Hematopoietic multipotent progenitor cell (in vitro differentiated cells): ENCODE measurements around the gene INTS11. TPM values are rescaled to one million over a fixed set of nuclear protein-coding genes. Genes with fewer than 3 reads are reported as not detected.
A peak's percentile ranks its signal among the peaks of the same experiment; 100 is the strongest.

ENCODE experiments used
- DNase-seq, 3 donors: peaks; one replicate each; pipeline ENCODE4 v3.0.0-alpha.2; 2011 to 2015; ENCODE audit warnings: low read depth in 2 of 3, low spot score in 2 of 3
- total RNA-seq: library from RNA; depleted of rRNA; stranded (reverse); fragments of >200 nt; gene quantifications from one replicate; pipeline ENCODE4 v1.2.3, GENCODE V29; 2012

INTS11 gene
- total RNA-seq, 1 donor, result 150 TPM

DNA sequence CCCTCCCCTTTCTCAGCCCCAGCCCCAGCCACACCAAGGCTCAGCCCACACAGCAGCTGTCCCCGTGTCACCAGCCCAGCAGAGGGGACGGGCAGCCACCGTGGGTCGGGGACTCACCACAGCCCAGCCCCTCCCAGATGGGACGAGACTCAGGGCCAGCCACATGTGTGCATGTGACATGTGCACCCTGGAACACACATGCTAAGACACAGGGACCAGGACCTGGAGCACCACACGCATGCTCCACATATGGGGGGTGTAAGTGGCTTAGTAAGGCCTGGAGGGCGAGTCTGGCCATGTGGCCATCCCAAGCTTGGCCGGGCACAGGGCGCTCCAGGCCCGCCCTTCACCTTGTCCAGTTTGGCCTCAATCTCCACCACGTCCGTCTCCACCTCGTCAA lies 20.7 kb downstream of the INTS11 start:
- no peak for DNase-seq

DNA sequence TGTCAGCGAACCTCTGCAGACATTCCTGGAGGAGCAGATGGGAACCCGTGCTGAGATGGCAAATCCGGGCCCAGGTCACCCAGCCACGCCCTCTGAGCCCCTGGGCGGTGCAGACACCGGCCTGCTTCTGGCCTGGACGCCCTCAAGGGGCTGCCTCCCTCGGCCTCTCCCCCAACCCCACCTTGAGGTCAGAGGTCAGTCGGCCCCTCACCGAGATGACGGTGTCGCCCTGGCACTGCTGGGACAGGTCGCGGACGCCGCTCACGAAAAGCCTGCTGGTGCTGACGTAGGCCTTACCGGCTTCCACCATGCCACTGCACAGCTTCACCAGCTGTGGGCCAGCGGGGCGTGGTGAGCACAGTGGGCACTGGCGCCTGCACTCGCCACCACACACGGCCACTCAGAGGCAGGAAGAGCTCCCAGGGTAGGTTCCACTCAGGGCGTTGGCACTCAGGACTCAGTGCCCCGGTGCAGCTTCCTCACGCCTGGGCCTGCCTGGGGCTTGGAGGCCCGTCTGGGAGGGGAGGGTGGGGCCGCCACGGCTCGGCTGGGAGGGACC lies 21.4 kb downstream of the INTS11 start:
- no peak for DNase-seq

DNA sequence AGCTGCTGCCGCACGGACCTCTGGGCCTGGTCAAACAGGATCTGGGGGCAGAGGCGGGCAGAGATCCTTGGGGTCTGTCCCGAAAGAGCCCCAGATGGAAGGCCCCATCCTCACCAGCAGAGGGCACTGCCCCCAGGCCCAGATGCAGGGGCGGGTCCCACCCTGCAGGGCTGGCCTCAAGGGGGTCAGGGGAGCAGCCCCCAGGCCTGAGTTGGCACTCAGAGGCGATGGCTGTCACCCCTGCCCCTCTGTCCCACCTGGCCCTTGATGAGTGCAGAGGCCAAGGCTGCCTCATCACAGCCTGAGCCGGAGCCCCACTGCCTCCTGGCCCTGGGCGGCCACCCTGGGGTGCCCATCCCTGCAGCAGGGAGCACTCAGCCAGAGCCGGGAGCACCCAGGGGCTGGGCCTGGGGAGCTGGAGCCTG lies 22.4 kb downstream of the INTS11 start:
- DNase-seq, result peak in 1 of 3 donors; percentile 42

DNA sequence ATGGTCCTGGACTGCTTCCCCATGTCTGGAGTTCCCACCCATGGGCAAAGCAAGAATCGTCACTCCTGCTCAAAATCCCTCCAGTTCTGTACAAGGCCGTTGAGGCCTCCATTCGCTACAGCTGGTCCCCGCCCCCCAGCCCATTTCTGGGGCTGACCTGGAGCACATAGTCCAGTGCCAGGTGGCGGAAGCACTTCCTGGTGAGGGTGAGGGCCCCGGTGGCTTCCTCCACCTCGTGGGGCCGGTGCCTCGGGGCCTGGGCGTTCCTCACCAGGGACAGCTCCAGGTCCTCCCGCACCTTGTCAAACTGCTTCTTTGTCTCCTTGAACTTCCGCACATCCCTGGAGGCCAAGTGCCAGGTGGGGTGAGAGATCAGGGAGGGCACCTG lies 24.1 kb downstream of the INTS11 start:
- no peak for DNase-seq

DNA sequence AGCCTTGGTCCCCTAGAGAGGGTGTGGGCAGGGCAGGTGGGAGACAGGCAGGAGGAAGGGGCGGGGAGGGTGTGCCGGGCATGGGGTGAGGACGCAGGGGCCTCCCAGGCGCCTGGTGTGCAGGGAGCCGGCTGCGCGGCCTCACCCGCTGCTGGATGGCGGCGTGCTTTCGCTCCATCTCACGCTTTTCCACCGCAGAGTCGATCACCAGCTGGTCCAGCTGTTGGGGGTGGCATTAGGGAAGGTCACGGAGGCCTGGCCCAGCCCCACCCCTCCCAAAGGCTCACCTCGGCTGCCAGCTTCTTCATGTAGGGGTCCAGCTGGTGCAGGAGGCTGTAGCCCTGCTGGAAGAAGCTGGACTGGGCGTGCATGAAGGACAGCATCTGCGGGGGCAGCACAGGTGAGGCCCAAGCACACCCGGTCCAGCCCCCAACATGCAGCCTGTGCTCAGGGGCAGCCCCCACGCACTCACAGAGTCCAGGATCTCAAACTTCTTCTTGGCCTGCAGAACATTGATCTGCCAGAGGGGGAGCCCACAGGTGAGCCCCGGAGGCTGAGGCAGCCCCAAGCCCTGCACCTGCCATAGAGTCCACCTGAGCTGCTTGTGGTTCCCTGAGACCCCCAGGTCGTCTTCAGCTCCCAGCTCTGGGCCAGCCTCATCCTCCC lies 24.6 kb downstream of the INTS11 start:
- DNase-seq, result no peak

DNA sequence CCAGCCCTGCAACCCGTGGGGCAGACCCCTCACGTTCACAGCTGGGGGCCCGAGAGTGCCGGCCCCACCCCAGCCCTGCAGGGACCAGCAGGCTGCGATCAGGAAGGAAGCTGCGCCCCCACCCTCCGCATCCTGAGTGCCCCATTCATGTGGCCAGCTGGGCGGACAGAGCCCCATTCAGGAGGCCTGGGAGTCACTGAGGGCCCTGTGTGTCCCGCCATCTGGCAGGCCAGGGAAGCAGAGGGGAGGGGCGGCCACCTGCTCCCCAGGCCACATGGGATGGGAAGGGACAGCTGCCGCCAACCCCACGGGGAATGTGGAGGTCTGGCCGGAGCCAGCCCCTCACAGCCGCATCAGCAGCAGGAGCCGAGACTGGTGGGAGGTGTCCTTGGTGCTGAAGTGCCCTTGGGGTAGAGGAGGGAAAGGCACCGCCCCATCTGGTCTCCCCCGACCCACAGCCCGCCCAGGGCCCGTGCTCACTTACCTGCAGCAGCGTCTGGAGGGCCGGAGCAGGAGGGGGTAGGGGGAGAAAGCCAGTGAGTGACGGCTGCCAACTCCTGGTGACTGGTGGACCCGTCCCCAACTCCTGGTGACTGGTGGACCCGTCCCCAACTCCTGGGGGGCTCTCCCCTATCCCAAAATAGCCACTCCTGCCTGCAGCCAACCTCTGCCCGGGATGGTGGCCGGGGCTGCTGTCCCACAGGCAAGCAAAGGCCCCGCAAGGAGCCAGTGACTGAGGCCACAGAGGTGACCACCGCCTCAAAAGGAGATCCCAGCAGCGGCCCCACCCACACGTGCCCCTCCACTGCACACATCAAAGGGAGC lies 25.4 kb downstream of the INTS11 start:
- DNase-seq, result no peak

DNA sequence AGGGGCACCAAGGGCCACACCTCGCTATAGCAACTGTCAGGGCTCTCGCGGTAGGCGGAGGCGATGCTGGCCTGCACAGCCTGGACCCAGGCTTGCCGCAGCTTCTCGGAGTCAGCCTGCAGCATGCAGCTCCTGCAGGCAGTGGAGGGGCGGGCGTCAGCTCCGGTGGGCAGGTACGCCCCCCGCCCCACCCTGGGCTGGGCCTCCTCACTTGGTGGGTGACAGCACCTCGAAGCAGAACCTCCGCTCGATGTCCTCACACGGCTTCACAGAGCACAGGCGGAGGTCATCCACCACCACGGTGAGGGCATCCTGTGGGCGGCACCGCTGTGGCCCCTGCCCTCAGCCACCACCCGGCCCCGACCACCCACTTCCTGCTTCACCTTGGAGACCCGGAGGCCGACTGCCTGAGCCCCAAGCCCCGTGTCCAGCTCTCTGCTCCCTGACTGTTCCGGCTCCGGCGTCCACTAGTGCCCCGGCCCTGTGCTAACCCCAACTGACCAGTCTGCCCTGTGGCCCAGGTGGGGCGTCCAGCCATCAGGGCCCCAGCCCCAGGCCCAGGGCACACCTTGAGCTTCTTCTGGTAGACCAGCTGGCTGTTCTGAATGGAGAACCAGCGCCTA lies 26.5 kb downstream of the INTS11 start:
- DNase-seq, result no peak

DNA sequence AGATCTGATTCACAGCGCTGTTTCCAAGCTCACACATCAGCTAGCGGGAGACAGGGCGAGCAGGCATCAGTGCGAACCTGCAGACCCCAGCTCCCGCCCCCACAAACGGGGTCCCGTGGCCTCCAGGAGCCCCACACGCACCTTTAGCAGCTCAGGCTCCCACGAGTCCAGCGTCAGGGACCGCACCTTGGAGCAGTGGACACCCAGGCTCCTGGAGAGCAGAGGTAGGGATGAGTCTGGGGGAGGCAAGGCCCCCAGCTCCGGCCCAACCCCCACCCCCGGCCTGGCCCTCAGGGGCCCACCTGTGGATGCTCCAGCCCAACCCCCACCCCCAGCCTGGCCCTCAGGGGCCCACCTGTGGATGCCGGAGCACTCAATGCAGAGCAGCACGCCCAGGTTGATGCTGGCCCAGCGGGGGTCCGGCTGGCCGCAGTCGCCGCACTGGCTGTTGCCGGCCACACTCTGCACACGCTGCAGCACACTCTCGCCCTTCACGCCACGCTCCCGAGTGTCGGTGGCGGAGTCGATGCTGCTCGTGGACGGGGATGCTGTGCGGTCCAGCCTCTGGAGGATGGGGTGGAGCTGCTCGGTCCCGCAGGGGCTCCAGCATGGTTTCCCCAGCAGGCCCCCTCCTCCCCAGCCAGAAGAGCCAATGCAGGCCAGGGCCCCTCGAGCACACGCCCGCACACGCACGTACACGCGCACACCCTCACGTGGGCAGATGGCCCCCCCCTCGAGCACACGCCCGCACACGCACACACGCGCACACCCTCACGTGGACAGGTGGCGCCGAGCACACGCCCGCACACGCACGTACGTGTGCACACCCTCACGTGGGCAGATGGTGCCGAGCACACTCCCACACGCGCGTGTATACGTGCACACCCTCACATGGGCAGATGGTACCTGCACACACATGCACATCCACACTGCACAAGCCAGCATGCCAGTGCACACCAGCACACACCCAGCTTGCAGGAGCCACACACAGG lies 28.1 kb downstream of the INTS11 start:
- no peak for DNase-seq

DNA sequence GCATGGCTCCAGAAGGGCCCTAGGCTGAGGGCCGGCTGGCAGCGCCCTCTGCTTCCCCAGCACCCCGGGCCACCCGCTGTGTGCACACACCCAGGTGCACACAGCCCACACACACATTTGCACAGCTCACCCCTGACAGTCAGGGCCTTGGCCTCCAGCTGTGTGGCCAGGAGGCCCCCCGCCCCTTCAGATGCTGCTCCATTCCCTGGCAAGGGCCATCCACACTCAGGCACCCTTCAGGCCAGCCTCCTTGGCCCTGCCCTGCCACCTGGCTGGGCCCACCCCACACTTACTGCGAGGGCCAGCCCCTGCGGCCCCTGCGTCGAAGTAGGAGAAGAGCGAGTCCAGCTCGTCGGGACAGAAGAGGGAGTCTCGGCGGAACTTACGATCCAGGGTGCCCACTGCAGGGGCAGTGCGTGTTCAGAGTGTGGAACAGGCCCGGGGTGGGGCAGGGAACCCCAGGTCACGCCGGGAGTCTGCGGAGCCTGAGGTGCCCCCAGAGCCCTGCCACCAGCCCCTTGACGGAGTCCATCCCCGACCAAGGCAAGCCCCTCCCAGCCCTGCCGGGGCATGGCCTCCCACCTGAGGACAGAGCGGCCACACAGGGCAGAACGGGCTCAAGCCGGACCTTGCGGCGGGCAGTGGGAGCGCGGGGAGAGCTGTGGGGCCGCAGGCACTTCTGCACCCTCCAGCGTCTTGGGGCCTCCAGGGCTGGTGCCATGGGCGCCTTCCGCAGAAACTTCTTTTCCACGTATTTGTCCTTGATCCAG lies 29.1 kb downstream of the INTS11 start:
- no peak for DNase-seq

DNA sequence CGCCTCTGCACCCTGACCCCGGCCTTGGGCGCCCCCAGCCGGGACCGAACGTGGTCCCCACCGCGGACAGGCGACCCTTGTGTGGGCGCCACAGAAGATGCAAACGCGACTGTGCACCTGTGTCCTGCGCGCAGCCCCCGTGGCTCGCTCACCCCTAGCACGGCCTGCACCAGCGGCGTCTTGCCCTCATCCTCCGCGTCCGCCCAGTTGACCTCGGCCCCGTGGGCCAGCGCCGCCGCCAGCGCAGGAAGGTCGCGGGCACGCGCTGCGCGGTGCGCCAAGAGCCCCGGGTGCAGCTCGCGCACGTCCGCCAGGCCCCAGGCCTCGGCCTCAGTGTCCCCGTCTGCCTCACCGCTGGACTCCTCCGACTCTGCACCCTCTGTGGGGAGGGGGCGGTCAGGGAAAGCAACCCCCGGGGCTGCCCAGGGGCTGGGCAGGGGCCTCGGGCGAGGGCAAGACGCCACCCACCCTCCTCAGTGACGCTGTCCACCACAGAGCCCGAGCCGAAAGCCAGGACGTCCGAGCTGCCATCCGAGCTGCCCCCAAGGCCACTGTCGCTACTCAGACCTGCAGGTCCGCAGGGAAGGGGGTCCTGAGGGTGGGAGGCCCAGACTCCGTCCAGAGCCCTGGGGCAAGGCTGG lies 30.1 kb downstream of the INTS11 start:
- no peak for DNase-seq

DNA sequence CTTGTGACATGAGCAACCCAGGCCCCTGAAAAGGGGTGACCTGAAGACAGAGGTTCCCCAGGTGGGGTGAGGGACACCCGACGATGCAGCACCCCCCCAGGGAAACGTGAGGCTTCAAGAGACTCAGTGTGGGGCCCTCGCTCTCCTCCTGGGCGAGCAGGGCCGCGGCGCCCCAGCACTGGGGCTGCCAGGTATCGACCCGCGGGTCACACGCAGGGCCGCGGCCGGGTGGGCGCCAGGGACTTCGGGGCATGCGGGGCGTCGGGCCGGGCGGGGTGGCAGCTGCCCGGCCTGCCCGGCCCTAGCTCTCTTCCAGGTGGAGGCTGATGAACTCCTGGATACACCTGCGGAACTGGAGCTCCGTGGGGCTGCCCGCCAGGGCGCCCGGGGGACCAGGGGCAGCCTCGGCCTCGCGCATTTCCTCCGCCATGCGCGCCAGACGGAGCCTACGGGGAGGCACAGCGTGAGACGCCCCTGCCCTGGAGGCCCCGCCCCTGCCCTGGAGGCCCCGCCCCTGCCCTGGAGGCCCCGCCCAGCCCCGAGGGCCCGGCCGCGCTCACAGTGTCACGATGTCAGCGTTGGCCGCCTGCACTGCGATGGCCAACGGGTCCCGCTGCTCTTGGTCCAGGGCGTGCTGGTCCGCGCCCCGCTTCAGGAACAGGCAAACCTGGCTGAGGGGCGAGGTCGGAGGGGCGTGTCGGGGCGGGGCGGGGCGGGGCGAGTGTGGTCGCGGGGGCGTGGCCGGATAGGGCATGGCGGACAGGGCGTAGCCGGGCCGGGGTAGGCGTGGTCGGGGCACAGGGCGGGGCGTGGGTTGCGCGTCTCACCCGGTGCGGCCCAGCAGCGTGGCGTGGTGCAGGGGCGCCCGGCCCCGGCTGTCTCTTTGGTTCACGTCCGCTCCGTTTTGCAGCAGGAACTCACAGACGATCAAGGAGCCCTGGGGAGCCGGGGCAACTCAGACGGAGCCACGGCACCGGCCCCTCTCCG lies 30.9 kb downstream of the INTS11 start:
- DNase-seq, result no peak

DNA sequence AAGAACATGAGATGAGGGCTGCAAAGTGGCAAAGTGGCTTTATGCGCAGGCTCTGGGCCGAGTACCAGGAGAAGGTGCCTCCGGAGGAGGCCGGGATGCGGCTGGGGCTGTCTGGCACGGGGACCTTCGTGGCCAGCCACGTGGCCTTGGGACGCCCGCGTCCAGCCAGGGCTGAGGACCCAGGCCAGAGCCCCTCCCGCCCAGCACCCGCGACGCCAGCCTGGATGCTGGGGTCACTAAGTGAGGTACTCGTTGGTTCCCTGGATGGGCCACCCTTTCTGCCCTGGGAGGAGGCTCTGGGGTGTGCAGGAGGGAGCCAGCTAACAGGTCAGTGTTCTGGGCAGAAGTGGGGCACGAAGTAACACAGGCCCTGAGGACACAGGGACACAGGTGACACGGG lies 31.6 kb downstream of the INTS11 start:
- DNase-seq, result no peak

DNA sequence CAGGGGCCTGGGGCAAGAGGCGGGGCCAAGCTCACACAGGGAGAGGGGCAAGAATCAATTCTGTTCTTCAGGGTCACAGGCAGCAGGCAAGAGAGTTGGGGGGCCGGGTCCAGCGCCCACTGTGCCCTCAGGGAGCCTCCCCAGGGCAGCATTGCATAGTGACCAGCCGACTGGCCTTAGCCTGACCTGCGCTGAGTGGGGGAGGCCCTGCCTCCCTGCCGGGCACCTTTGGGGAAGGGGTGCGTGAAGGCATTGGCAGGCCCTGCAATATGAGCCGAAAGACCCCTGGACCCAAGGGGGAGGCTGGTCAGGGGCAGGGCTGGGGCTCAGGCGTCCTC lies 32.0 kb downstream of the INTS11 start:
- DNase-seq, result no peak

DNA sequence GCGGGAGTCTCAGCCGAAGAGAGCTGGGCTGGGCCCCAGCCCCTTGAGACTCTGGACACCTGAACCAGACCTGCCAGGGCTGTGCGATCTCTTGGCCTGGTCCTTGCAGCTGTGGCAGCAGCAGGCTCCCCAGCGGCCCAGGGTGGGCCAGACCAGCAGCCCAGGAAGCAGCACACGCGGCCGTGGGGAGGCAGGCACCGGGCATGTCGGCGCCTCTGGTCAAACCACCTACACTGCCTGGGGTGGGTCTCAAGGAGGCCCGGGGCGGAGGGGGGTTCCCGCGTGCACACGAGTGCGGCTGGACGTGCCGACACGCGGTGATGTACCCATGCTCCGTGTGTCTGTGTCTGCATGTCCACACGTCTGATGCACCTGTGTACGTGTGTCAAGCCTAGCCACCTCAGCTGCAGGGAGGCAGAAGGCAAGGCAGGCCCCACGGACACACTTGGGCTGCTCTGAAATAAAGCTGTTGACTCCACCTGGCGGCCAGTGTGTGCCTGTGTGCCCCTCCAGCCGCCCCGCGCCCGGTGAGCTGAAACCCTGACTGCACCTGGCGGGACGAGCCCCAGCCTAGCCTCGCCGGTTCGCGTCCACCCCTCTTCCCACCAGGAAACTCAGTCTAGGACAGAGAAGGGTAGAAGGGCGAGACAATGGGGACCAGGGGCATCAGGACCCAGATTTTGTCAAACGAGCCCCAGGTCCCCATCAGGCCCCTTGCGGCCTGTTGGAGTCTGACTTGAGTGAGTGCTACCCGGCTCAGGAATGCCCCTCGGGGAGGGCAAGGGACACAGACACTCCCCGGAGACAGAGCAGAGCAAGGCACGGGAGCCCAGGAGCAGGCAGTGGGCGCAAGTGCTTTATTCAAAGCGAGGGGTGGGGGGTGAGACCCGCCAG lies 32.7 kb downstream of the INTS11 start:
- DNase-seq, result peak; percentile 48 to 79 (median 62)

DNA sequence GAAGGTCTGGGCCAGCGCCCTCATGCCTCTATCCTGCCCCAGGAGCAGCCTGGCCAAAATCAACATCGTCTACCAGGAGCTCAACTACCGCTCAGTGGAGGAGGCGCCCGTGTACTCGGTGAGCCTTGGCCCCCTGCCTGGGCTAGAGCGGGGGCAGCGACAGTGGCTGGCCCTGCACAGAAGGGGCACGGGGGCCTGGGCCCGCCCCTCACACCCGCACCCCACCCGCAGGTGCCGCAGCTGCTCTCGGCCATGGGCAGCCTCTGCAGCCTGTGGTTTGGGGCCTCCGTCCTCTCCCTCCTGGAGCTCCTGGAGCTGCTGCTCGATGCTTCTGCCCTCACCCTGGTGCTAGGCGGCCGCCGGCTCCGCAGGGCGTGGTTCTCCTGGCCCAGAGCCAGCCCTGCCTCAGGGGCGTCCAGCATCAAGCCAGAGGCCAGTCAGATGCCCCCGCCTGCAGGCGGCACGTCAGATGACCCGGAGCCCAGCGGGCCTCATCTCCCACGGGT lies 33.4 kb downstream of the INTS11 start:
- no peak for DNase-seq

DNA sequence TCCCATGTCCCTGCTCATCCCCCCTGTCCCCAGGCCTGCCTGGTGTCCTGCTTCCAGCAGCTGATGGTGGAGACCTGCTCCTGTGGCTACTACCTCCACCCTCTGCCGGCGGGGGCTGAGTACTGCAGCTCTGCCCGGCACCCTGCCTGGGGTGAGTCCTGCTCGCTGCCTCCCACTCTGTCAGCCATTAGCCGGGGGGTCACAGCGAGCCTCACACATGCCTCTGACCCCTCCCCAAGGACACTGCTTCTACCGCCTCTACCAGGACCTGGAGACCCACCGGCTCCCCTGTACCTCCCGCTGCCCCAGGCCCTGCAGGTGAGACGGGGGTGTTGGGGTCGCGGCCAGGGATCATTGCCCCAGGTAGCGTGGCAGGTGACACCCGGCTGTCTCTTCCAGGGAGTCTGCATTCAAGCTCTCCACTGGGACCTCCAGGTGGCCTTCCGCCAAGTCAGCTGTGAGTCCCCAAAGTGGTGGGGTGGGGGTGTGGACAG lies 34.2 kb downstream of the INTS11 start:
- DNase-seq, result peak in 2 of 3 donors; percentile 41 to 62
